Measurements from ENCODE around the gene AXL.
"Not testable (repeated sequence)": the region's sequence is repeated elsewhere in the genome, so short reads cannot be mapped to it uniquely, and the experiment has no call there.

The AXL gene

DNA sequence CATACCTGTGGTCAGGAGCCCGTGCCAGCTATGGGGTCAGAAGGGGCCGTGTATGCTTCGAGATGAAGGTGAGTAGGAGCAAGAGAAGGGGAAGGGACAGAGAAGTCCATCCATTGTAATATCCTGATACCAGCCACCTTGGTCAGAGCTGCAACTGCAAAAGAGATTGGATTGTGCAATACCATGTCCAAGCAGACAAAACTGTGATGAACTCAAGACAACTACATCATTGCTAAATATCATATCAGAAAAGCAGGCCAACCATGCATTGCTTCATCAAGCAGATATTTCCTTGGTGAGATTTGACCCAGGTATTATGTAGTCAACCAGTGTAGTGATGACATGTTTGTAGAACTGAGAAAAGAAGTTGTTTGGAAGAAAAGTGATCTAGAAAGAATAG lies 57.2 kb downstream of the AXL start:
- DNase-seq (ENCODE audit: low read depth), result peak; percentile 61

DNA sequence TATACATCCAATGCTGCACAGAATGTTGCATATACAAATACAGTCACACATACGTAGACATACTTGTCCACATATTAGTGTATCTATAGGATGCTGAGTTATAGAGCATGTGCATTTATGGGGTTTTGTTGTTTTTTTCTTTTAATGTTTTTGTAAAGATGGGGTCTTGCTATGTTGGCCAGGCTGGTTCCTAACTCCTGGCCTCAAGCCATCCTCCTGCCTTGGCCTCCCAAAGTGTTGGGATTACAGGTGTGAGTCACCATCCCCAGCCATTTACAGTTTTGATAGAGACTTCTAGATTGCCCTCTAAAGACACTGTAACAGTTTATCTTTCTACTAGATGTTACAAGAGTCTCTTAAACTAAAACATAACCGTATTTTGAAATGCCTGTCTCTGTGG lies 59.5 kb downstream of the AXL start:
- no peak for DNase-seq (ENCODE audit: low read depth)

DNA sequence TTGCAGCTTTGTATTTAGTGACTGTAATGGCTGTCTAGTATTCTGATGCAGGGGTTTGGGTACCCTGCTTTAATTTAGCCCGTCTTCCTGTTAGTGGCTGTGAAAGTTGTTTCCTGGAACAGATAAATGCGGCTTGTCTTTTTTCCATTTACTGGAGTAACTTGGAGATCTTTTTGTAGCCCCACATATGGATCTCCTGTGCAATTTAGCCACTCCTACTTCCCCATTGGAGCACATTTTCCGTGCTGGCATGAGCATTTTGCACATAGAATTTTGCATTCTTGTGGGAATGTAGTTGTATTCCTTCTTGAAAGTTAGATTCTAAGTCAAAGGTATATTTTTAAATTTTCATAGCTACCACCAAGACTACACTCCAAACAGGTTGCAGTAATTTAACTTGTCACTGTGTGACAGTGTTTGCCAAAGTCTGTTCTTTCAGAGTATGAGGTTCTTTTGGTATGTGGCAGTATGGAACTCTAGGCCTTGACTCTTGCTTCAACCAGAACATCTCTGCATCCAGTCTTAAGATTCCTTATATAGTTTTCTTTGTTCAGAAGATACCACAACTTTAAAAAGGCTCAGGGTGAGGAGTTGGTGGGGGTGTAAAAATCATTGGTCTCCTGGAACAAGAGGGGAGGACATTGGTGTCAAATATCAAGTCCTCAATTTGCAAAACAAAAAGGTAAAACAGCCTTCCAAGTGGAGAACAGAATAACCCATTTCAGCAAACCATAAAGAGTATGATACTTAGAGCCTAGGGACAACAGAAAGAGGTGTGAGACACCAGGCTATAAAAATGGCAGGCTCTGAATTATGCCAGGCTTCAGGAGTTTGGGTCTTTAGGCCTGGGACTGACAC lies 69.9 kb downstream of the AXL start:
- no peak for DNase-seq (ENCODE audit: low read depth)

DNA sequence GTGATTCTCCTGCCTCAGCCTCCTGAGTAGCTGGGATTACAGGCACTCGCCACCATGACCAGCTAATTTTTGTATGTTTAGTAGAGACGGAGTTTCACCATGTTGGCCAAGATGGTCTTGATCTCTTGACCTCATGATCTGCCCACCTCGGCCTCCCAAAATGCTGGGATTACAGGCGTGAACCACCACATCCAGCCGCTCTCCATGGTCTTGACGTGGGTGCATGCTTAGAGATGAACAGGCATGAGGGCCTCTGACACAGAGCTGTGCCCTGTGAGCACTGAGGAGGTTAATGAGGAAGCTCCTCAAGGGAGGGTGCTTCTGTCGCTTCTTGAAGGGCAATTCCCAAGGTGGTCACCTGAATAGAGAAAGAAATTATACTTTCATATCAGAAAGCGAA lies 70.8 kb downstream of the AXL start:
- not testable (repeated sequence) for DNase-seq (ENCODE audit: low read depth)

DNA sequence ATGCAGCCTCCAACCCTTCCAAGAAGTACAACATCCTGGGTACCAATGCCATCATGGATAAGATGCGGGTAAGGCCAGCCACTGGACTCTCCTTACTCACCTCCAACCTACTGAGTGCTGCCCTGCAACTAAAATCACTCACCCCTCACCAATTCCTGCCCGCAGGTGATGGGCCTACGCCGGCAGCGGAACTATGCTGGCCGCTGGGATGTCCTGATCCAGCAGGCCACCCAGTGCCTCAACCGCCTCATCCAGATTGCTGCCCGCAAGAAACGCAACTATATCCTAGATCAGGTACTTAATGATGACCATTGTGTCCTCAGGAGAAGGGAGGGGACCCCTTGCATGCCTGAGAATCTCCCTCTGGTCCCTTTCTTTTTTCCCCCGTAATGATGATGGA lies 75.4 kb downstream of the AXL start:
- no peak for DNase-seq (ENCODE audit: low read depth)

DNA sequence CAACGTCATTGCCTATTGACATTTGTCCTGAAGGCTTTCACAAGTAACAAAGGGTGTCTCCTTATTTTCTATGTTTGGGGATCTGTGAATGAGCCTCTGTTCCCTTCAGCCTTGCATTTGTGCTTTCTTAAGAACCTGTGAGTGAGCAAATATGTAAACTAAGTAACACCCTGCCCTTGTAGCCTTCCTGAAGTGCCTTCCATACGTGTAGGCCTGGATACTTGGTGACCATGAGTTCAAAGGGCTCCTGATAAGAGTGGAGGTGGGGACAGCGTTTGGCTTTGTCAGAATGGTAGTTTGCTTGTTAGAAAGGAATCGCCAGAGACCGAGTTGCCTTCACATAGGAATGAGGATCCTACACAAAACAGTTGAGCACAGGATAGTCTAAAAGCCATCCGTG lies 76.5 kb downstream of the AXL start:
- DNase-seq (ENCODE audit: low read depth), result peak; percentile 6

DNA sequence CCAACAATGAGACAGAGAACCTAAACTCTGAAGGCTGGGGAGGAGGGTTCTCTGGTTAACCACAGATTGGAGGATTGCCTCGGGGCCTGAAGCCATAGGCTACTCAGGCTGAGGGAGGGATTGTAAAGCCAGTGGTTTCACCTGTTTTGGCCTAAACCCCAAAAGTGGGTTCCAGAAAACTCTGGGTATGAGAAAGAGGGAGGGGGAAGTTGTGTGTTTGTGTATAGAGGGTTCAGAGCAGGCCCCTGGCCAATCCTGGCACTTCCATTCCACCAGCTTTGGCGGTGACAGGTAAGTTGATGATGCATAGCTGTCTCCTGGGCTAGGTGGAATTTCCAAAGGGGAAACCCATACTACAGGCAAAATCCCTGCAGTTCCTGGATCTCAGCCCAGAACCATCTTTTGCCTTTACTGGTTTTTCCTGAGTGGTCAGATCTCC lies 77.4 kb downstream of the AXL start:
- DNase-seq (ENCODE audit: low read depth), result no peak

DNA sequence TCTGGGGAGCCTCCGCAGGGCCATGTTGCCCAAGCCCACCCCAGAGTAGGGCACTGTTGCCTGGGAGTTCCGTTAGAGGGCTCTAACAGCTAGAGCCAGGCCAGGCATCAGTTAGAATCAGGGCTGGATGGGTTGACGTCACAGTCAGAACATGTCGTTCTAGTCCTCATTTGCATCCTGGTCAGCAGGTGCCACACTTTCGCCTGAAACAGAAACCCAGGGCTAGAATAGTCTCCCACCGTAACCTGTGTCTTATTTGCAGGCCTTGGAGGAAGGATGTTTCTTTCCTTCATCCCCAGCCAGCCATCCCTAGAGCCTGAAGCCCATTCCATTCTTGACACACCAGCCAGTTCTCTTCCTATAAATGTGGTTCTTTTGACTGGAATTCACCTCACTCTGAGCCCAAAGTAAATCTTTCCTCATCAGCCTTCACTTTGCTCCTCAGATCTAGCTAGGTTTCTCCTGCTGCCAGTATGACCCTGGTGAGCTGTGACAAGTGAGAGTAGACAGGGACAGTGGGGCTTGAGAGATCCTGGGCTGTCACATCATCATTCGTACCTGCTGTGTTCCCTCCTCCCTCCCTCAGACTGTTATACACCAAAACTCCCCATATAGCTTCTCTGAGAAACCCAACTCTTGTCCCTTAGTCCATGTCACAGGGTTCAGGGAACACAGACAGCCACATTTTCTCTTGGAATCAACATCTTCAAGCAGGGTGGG lies 78.8 kb downstream of the AXL start:
- DNase-seq (ENCODE audit: low read depth), result no peak

DNA sequence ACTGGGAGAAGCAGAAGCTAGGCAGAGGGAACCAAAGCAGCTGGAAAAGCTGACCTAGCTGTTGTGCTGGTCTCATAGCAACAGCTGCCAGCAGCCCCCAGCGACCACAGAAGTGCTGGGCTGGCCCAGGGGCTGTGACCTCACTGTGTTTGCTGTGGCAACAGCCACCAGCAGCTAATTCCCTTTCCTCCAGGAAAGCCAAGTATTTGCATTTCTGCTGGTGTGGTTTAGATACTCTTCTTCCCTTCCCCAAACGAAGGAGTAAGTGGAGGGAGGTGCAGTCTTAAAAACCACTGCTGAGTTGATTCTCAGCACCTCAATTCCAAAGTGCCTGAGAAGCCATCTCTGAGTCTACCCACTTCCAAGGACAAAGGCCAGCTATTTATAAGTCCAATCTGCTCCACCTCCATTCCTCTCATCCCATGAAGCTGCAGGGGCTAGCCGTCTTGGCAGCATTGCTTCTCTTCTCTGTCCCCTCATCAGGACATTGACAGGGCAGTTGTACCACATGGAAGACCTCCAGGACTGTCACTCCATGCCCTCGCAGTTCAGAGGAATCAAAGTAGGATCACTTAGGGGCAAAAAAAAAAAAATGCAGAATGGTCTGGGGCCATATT lies 79.4 kb downstream of the AXL start:
- DNase-seq (ENCODE audit: low read depth), result peak; percentile 88

DNA sequence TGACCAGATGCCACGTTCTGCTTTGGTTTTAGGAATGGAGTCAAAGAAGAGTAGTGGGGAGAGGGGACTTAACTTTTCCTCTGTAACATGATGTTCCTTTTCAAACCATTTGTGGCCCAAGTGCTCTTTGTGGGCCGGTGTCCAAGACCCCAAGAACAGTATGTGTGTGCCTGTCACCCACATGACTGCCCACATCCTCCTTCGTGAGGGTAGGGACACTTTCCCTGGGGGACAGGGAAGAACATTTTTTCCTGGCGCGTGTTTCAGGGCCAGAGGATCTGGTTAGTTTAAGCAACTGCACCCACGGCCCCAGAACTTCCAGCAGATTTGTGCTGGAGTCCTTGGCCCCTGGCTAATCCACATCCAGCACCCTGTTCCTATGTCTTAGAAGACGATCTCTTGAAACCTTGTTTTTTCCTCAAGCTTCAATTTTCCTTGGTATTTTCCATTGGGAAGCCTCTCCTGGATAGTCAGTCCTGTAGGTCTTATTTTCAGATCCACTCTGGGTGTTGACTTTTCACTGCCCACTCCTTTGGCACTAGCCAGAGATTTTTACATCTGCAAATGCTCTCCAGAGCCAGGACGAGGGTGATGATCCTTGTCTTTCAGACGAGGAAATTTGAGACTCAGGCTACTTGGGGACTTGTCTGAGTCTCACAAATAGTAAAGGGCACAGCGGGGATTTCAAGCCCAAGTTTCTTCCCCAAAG lies 80.2 kb downstream of the AXL start:
- DNase-seq (ENCODE audit: low read depth), result peak; percentile 45

DNA sequence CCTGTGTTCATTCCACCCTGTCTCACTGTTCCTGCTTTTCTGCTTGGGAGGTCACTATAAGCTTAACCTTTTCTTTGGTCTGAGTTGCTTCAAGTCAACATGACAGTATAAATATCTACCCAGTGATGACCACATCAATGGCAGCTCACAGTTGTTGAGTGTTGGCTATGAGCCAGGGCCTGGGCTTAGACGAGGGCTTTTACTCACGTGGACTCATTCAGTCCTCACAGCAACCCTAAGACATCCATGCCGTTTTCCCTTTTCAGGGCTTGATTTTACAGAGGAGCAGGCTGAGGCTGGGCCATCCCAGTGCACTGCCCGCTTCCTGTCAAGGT lies 80.7 kb downstream of the AXL start:
- peak; percentile 64 for DNase-seq (ENCODE audit: low read depth)

DNA sequence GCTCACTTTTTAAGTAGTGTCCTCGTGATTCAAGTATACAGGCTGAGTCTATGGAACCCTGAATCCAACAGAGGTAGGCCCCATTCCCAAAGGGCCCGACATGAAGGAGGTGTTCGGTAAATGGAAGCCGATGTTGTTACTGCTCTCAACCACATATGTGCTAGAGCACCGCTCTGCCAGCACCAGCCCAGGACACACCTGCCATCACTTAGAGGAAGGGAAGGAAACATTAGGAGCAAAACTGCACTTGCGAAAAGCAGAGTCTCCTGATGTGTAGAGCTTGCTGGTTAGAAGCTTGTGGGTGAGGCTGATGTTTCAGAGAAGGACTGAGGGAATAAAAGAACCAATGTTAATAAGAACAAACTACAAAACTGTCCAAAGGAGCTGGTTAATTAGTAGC lies 81.5 kb downstream of the AXL start:
- DNase-seq (ENCODE audit: low read depth), result no peak

DNA sequence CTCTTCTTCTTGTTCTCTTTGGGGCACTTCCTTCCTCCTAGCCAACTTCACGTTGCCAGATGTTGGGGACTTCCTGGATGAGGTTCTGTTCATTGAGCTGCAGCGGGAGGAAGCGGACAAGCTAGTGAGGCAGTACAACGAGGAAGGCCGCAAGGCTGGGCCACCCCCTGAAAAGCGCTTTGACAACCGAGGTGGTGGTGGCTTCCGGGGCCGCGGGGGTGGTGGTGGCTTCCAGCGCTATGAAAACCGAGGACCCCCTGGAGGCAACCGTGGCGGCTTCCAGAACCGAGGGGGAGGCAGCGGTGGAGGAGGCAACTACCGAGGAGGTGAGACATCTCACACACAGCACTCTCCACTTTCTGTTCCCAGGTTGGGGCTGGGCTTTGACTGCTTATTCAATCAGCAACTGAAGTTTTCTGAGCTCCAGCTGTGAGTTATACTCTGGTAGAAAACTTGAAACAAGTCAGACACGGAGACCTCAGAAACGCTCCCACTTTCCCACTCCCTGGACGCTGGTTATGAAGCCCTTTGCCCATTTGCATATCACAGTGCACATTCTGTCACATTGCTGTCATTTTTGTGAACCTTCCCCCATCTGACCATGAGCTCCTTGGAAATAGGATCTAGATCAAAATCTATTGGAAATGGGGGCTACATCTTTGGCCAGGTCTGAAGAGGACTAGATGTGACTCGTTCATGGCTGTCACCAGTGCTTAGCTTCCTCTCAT lies 83.8 kb downstream of the AXL start:
- no peak for DNase-seq (ENCODE audit: low read depth)

DNA sequence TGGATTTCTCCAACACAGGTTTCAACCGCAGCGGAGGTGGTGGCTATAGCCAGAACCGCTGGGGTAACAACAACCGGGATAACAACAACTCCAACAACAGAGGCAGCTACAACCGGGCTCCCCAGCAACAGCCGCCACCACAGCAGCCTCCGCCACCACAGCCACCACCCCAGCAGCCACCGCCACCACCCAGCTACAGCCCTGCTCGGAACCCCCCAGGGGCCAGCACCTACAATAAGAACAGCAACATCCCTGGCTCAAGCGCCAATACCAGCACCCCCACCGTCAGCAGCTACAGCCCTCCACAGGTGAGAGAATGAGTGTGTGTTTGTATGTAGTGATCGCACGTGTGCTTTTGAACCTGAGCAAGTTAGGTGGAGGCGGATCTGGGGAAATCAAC lies 84.9 kb downstream of the AXL start:
- no peak for DNase-seq (ENCODE audit: low read depth)

DNA sequence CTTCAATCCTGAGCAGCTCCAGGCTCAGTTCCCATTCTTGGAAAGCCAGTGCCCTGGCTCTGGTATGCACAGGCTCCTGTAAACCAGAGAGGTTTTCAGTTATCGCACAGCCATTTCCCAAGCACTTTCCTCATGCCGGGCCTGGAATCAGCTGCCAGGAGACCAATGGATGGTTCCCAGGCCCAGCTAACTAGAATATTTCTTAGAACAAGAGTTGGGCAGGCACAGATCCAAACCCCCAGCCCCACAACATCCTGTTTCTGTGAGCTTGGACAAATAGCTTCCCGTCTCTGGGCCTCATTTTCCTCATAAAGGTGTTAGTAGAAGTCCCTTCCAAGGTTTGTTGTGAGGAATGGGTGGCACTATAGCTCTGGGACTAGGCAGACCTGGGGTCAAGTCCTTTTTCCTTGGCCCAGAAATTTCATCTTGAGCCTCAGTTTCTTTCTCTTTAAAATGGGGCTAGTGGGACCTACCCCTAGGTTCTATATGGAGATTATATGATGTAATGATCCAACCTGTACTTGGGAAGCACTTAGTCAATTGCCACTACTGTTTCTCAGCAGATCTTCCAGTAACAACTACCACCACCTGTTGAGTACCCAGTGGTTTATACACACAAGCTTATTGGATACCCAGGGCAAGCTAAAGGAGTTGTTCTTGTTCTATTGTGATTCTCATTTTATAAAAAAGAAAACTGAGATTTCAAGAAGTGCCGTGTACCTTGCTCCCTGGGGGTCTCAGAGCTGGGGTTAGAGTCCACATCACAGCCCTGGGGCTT lies 85.9 kb downstream of the AXL start:
- no peak for DNase-seq (ENCODE audit: low read depth)

DNA sequence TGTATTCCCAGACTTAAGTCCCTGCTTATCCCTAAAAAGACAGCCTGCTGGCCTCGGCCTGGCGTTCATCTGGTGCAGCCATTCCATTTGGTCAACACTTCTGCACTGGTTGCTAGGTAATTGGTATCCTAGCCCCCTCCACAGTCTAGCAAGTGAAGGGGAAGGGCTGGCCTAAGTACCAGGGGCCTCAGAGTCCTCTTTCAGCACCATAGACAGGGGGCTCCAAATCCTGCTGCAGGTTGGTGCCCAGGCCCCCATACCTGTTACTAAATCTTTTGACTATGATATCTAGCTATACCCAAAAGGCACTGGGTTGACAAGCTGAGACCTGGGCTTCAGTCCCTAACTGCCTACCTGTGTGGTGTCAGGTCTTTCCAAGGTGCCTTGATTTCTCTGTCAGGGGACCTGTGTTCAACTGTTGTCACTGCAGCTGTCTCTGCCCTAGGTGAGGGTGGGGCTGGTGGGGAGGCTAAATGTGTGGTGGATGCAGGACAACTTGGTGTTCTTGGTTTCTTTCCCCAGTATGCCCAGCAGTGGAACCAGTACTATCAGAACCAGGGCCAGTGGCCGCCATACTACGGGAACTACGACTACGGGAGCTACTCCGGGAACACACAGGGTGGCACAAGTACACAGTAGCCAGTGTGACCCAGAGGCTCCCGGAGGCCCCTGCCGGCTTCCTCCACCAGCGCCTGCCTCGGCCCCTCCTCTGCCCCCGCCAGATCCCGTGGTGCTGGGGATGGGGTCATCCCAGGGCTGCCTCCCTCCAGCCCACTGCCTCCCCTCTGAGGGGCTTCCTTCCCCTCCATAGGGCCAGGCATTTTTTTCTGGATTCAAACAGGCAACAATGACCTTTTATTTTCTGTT lies 87.1 kb downstream of the AXL start:
- DNase-seq (ENCODE audit: low read depth), result no peak

DNA sequence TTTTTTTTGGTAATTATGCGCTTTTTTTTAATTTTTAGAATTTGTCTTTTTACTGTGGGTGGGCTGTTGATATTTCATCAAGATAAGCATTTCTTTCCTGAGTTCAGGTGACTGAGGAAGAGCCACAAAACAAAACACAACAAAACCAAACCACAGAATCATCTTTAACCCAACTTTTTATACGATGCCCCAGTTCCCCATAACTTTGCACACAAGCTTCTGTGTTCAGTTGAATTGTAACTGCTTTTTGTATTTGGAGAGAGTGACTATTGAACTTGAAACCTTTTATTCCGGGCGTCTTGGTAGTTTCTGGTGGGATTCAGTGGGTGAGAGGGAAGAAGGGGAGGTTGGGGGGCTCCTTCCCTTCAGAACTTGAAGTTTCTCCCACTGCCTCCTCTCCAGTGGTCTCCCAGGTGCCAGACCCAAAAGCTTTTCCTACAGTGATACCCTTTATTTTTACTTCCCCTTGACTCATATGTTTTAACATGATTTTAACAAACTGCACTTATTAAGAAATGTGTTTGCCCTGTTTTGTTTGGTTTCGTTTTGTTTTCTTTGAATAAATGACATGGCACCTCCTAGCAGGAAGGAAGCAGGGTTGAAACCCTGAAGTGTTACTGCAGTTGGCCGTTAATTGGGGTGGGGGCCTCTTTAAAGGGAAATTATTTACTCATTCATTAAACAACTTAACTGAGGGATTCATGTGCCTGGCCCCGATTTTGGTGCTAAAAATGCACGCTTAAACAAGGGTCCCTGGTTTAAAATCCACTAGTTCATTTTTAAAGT lies 88.3 kb downstream of the AXL start:
- no peak for DNase-seq (ENCODE audit: low read depth)

DNA sequence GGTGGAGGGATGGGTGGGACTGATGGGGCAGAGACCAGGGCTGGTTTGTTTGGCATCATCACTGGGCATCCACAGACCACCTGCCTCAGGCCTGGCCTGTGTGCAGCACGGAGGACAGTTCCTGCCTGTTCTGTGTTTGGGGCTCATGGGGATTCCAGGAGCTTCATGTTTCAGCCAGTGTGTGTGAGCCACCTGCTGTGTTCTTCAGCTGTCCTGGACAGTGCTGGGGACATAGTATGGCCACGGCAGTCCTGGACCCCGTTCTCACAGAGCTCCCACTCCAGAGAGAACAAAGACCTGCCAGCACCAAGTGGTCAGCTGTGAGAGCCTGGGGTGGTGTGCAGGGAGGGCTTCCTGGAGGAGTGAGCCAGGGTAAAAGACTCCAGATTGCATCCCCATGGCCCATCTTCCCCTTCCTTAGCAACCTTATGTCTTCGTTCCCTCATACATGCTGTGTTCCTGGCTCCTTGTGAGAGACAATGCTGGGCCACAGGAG lies 89.0 kb downstream of the AXL start:
- no peak for DNase-seq (ENCODE audit: low read depth)
